HEK293 (cell line): ENCODE data around the gene PPP4R2.

Experiments used
- MEIS1 ChIP-seq: sonication (generic); formaldehyde crosslinking; IDR thresholded peaks from 2 replicates; pipeline ENCODE4 v1.8.1; 2022; ENCODE audit warnings: missing genetic modification reagents, mild to moderate bottlenecking, borderline replicate concordance
- ZNF555 ChIP-seq: fragments of 450-650 bp; formaldehyde crosslinking; conservative IDR thresholded peaks from 2 replicates; pipeline ENCODE4 v1.5.1; 2017; ENCODE audit warnings: missing biosample characterization, mild to moderate bottlenecking, missing genetic modification characterization, inconsistent platforms
- TF ChIP-seq, protein P1 (sequence below): fragments of 450-650 bp; formaldehyde crosslinking; IDR thresholded peaks from 2 replicates; pipeline ENCODE4 v1.5.1; 2016; ENCODE audit warnings: missing biosample characterization, missing genetic modification characterization
- TF ChIP-seq, protein P2 (sequence below): fragments of 450-650 bp; formaldehyde crosslinking; IDR thresholded peaks from 2 replicates; pipeline ENCODE4 v1.5.1; 2016; ENCODE audit warnings: missing biosample characterization, missing genetic modification characterization, low read depth

DNA sequence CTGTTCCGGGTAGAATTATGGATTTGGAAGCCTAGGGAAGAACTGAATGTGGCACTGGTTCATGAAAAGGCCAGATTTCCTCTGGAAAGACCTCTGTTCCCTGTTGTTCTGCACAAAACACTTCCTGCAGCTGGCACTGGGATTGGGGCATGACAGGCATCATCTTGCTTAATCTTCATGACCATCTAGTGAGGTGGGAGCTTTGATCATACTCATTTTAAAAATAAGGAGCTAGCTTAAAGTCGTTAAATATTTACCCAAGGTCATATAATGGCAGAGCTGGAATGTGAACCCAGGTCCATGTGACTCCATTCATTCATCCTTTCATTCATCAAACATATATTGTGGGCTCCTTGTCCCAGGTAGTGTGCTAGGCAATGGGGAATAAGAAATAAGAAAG is 105.3 kb downstream of the PPP4R2 start:
- TF ChIP-seq, protein P1, sequence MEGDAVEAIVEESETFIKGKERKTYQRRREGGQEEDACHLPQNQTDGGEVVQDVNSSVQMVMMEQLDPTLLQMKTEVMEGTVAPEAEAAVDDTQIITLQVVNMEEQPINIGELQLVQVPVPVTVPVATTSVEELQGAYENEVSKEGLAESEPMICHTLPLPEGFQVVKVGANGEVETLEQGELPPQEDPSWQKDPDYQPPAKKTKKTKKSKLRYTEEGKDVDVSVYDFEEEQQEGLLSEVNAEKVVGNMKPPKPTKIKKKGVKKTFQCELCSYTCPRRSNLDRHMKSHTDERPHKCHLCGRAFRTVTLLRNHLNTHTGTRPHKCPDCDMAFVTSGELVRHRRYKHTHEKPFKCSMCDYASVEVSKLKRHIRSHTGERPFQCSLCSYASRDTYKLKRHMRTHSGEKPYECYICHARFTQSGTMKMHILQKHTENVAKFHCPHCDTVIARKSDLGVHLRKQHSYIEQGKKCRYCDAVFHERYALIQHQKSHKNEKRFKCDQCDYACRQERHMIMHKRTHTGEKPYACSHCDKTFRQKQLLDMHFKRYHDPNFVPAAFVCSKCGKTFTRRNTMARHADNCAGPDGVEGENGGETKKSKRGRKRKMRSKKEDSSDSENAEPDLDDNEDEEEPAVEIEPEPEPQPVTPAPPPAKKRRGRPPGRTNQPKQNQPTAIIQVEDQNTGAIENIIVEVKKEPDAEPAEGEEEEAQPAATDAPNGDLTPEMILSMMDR (tag by site-specific recombination), result no peak
- TF ChIP-seq MEIS1 (CRISPR knock-in tag), result no peak
- TF ChIP-seq, protein P2, sequence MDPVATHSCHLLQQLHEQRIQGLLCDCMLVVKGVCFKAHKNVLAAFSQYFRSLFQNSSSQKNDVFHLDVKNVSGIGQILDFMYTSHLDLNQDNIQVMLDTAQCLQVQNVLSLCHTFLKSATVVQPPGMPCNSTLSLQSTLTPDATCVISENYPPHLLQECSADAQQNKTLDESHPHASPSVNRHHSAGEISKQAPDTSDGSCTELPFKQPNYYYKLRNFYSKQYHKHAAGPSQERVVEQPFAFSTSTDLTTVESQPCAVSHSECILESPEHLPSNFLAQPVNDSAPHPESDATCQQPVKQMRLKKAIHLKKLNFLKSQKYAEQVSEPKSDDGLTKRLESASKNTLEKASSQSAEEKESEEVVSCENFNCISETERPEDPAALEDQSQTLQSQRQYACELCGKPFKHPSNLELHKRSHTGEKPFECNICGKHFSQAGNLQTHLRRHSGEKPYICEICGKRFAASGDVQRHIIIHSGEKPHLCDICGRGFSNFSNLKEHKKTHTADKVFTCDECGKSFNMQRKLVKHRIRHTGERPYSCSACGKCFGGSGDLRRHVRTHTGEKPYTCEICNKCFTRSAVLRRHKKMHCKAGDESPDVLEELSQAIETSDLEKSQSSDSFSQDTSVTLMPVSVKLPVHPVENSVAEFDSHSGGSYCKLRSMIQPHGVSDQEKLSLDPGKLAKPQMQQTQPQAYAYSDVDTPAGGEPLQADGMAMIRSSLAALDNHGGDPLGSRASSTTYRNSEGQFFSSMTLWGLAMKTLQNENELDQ (tag by site-specific recombination), result no peak
- no peak for TF ChIP-seq ZNF555
